Stimulated activated CD8-positive, alpha-beta memory T cell treated with anti-CD3 and anti-CD28 coated beads, Interleukin-4, amount 100 ng/mL, for 1 hour (primary cell): ENCODE measurements around the gene NR6A1.
A peak's percentile ranks its signal among the peaks of the same experiment; 100 is the strongest.

Experiments used
- DNase-seq, 2 donors: peaks; one replicate each; pipeline ENCODE4 v3.0.0-alpha.2; 2020; ENCODE audit warnings: low read depth in 2 of 2, low spot score in 1 of 2

NR6A1 gene

GRCh38 chr9:124771021-124771866 lies at the start of gene NR6A1:
Gene NR6A1 (minus strand): TSS chr9:124771311.
- peak; percentile 82 to 88 for DNase-seq

- no peak for DNase-seq
These were observed 47.5 kb upstream of the NR6A1 start for GRCh38 chr9:124818431-124819281.

- DNase-seq = no peak
These were observed 44.5 kb upstream of the NR6A1 start for GRCh38 chr9:124815601-124816000.

GRCh38 chr9:124814164-124814535 lies 43.0 kb upstream of the NR6A1 start:
- DNase-seq = no peak

GRCh38 chr9:124813501-124814163 lies 42.5 kb upstream of the NR6A1 start:
- DNase-seq = no peak

- DNase-seq = no peak
These were observed 41.9 kb upstream of the NR6A1 start for GRCh38 chr9:124813041-124813440.

GRCh38 chr9:124812441-124812876 lies 41.3 kb upstream of the NR6A1 start:
- no peak for DNase-seq

- DNase-seq = no peak
These were observed 39.7 kb upstream of the NR6A1 start for GRCh38 chr9:124810663-124811355.

- no peak for DNase-seq
These were observed 38.8 kb upstream of the NR6A1 start for GRCh38 chr9:124809741-124810500.

GRCh38 chr9:124809211-124809610 lies 38.1 kb upstream of the NR6A1 start:
- no peak for DNase-seq

- no peak for DNase-seq
These were observed 37.3 kb upstream of the NR6A1 start for GRCh38 chr9:124808246-124808956.

- DNase-seq = no peak
These were observed 34.1 kb upstream of the NR6A1 start for GRCh38 chr9:124805186-124805585.

GRCh38 chr9:124803911-124804310 lies 32.8 kb upstream of the NR6A1 start:
- no peak for DNase-seq

GRCh38 chr9:124802426-124802825 lies 31.3 kb upstream of the NR6A1 start:
- DNase-seq = no peak

- DNase-seq = no peak
These were observed 30.2 kb upstream of the NR6A1 start for GRCh38 chr9:124801356-124801755.

- no peak for DNase-seq
These were observed 29.5 kb upstream of the NR6A1 start for GRCh38 chr9:124800306-124801259.

GRCh38 chr9:124799274-124800006 lies 28.3 kb upstream of the NR6A1 start:
- no peak for DNase-seq
